RPMI8226 (cell line): ENCODE results near the gene SEC14L1.

Experiments used
- DNase-seq: peaks from one replicate; pipeline ENCODE4 v3.0.0-alpha.2; 2015

SEC14L1 gene

DNA sequence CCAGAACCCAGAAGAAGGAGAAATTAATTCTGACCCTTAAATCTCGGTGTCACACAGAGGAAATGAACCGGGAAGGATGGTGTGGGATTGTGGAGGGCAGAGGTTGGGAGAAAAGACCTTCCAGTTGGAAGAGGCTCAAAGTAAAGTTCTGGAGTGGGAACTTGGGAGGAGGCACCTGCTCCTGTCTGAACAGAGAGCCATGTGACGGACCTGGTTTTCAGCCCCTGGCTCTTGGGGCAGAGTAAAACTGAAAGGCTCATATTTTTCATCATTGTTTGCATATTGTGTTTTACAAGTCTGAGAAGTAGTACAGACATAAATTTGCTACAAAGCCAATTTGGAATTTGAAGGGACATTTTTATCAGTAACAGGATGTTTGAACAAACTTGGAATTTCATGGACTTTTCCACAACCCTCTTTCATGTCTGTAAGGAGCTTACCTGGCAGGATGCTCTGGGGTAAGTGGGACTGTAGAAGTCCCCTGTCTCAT is 24.4 kb upstream of the SEC14L1 start:
- DNase-seq: no peak

DNA sequence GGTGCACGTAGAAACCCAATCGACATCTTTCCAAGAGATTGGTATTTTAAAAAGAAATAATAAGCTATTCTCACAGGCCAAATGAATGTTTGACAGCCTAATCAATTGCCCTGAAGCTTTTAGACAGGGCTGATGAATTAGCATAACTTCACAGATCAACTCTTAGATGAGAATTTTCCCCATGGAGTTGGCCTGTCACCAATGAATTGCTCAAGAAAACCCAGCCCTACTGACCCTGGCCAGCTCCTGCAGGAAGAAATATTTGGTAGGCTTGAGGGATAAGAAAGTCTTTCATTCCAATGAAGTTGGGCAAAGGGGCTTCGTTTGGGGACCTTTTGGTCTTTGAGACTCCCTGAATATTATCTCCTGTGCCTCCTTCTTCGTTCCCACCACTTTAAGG is 23.4 kb upstream of the SEC14L1 start:
- DNase-seq: no peak

DNA sequence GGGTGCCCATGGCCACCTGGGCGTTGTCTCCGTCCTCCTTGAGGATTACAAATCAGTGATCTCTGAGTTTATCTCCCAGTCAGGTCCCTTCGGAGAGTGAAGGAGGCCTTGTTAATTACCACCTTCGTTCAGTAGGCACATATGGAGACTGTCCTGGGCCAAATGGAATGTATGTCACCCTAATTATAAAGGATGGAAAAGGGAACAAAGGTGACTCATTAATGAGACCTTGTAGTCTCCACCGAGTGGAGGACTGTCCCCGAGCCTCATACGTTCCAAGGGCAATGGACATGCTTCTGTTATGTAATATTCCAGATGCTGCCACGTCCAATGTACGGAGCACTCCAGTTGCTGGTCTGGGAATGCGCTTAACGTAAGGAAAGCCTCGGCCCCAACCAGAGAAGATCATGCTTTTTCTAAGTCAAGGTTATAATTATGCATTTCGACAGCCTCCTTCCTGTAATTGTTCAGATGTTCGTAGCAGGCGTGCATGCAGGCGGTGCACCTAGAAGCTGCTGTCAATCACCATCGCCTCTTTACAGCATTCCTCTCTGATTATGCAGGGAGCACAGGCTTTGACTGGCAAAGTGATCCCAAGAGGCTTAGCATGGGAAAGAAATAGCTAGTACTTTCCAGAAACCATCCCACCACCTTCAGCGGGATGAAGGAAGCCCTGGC is 22.4 kb upstream of the SEC14L1 start:
- no peak for DNase-seq

DNA sequence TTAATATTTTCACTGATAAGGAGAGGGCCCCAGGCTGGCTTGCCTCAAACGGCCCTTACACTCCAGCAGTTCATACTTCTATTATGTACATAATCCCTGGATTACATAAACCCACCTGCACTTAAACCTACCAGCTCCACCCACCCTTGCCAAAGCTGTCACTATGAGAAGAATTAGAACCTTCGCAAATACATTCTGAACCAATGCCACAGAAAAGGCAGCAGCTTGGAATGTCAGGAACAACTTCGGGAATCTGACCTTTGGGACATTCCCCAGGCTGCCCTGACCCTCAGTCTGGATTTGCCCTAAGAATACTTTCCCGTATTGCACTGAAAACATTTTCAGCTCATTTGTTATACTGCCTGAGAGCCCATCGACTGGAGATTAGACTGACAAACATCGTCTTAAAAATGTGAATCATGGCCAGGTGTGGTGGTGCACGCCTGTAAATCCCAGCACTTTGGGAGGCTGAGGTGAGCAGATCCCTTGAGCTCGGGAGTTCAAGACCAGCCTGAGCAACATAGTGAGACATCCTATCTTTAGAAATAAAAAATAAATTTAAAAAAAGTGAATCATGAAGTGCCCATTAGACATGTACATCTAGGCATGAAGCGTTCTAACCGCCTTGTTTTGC is 21.0 kb upstream of the SEC14L1 start:
- DNase-seq: no peak

DNA sequence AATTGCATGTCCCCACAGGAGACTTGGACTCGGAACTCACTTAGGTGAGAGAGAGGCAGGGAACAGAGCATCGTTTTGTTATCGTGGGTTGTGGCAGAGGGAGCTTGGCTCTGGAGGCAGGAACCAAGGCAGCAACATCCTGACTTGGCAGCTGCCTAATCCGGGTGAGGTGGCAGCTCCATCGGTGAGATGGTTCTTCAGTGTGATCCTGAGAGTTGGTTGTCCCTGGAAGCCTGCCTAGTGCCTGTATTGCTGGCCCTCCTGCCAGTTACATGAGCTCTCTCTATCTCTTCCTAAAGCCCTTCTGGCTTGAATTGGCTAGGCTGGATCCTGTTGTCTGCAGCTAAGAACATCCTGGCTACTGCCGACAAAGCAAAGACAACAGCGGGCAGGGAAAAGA is 19.9 kb upstream of the SEC14L1 start:
- no peak for DNase-seq

DNA sequence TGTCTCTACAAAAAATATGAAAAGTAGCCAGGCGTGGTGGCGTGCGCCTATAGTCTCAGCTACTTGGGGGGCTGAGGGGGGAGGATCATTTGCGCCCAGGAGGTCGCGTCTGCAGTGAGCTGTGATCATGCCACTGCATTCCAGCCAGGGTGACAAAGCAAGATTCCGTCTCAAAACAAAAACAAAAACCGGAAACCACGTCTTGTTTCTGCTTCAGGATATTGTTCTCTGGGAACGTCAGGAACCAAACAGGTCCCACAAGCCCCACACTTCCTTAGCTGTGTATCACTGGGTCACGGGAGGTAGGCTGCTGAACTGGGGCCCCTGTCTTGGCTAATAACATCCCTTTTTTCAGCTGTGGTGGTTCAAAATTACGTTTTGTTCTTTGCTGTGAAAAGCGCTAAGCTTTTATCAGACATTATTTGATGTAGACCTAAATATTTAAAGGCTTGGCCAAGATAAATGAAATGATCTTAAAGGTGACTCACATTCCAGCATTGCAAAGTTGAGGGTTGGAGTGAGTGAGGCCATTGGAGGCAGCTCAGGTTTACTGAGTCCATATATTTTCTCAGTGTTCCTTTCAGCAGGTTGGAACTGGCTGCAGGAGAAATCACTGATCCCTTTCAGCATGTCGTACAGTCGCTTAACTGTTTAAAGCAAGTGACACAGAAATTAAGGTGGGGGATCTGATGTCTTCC is 16.4 kb upstream of the SEC14L1 start:
- DNase-seq: no peak

DNA sequence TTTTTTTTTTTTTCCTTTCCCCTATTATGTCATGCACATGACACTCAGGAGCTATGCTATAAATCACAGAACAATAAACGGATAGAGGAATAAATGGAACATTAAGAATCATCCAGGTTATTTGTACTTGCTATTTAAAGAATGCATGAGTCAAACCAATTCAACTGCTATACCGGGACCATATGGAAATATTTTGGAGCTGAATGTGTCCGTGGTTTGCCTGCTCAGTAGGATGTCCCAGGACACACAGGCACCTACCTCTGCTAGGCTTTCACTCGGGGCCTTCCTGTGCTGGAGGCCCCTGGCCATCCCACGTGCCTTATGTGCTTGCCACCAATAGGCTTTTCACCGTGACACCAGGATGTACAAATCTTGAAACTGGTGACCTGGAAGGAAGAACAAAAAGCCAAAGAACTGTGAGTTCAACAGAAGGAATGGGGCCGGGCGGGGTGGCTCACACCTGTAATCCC is 15.3 kb upstream of the SEC14L1 start:
- no peak for DNase-seq

DNA sequence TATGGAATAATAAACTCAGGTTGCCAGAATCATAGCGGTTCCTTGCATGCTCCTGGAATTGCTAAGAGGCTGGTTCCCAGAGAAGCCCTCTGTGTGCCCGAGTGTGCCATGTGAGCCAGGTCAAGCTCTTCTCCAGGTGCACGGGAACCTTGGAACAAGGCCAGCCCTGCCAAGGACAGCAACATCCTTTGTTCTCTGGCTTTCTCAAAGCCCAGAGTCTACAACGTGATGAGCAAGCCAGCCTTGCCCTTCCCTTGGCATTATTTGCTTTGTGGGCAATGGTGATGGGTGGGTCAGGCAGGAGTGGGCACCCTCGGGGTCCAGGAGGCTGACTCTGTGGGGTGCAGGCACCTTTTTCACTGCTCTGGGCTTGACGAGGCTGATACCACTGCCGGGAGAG is 14.2 kb upstream of the SEC14L1 start:
- DNase-seq: peak; percentile 74

DNA sequence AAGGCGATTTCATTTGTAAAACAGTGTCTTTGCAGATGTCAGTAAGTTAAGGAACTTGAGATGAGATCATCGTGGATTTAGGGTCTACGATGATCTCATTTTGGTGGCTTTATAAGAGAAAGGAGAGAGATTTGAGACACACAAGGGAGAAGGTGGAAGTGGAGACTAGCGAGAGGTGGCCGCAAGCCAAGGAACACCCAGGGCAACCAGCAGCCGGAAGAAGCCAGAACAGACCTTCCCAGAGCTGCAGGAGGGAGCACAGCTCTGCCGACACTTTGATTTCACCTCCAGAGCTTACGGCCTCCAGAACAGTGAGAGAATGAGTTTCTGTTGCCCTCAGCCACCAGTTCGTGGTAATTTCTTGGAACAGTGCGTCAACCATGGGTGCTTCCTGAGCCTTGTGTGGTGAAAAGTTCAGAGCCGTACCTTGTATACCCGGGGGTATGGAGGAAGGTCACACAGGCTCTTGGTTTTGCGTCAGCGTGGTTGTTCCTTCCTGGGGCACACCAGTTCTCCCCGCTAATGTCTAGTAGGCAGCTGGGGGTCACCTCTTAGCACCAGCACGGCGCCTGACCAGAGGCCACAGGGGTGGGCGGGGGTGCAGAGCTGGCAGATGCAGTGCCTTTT is 12.9 kb upstream of the SEC14L1 start:
- peak; percentile 88 for DNase-seq

DNA sequence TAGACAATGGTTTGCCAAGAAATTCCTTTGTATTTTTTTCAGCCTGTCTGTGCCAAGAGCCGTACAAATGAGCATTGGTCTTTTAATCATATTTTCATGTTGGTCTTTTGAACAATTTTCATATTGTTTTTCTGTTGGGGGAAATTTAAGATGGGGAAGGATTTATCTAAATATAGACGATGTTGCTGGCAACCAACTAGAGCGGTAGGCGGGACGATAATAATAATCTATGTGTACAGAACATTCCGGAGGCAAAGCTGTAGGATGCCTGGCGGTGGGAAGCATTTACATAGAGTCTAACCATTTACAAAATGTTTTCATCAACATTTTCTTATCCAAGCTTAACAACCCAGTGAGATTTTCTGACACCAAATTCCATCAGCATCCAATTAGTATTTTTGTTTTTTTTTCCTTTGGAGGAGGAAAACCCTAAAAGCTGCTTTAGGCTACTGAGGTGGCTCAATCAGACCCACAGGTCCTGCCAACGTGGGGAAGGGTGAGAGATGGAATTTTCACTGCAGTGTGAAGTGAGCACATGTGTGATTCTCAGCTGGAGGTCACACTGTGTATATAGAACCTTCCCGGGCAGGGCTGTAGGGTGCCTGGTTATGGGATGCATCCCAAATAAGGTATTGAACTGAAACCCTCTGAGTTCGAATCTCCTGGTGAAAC is 11.7 kb upstream of the SEC14L1 start:
- DNase-seq: no peak

DNA sequence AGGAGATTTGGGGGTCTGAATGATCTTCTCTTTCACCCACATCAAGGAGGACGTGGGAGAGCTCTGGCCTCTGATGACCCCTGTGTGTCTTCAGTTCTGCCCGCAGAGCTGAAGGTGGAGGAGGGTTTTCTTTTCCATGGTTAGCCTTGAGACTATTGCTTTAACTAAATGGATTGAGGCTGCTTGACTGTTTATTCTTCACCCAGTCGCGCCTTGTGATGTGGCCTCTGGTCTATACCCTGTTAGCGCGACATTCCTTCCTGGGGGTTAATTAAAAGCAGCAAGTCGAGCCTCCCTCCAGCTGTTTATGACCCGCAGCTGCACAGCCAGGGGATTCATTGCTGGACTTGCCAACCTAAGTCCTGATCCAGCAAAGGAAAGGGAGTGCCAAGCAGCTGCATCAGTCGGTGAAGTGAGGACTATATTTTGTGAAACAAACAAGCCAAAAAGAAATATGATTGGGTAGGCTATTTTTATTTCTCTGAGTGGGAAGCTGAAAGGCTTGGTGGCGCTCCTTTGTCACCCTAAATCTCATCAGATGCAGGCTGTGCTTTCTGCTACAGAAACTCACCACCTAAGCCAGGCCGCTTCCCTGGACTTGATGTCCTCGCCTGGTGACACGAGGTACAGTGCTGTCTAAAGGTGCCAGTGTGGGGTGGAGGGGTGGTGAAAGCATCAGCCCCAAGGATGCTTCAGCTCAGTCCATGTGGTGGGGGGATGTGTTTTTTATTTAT is 11.0 kb upstream of the SEC14L1 start:
- DNase-seq: no peak

DNA sequence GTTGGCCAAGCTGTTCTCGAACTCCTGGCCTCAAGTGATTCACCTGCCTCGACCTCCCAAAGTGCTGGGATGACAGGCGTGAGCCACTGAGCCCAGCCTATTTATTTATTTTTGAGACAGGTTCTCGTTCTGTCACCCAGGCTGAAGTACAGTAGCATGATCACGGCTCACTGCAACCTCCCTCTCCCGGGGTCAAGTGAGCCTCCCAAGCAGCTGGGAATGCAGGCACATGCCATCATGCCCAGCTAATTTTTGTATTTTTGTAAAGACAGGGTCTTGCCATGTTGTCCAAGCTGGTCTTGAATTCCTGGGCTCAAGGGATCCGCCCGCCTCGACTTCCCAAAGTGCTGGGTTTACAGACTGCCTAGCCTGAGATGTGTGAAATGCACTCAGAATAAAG is 10.2 kb upstream of the SEC14L1 start:
- DNase-seq: no peak

DNA sequence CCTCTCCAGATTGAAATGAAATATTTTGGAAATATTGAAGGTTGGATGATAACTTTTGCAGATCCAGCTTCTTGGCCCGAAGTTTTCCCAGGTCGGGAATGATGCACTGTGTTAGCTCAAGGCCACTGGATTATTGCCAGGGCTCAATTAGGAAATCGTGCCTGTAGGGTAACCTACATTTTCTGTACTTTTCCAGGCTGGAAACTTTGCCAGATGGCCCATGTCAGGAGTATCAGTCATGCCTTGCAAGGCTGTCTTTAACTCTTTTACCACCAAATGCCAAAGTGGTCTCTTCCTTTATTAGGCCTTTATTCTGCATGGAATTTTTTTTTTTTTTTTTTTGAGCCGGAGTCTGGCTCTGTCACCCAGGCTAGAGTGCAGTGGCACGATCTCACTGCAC is 8.9 kb upstream of the SEC14L1 start:
- DNase-seq: no peak

DNA sequence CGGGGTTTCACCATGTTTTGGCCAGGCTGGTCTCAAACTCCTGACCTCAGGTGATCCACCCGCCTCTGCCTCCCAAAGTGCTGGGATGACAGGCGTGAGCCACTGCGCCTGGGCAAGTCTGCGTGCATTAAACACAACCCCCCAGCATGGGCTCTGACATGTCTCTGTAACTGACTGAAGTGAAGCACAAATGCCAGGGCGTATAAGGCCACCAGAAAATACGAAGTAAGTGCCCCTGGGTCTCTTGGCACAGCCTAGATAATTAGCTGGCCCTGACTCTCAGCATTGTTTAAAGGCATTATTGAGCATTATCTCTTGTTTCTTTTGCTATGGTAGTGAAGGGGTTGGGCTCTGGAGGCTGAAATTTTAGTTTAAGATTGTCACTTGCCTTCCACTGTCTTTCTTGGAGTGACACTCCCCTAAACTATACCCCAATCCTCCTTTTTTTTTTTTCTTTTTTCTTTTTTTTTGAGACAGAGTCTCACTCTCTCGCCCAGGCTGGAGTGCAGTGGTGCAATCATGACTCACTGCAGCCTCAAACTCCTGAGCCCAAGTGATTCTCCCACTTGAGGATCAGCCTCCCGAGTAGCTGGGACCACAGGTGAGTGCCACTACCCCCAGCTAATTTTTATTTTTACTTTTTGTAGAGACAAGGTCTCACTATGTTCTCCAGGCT is 8.2 kb upstream of the SEC14L1 start:
- no peak for DNase-seq

DNA sequence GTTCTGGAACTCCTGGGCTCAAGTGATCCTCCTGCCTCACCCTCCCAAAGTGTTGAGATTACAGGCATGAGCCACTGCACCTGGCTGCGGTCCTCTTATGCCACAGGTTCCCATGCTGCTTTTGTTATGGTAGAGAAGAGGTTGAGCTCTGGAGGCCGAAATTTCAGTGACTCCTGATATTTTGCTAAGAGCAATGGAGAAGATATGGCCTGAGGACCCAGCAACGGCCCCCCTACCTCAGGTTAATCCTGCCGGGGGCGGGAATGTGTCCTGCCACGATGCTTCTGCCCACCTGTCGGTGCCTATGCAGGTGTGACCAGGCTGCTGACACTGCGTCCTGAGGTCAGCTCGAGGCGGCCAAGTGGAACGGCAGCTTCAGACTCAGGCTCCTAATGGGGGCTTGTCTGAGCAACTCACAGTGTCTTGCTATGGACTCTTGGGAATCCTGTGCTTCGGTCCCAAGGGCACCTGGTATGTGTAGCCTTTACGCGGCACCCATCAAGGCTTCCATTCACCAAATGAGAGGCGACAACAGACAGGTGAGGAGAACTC is 7.6 kb upstream of the SEC14L1 start:
- DNase-seq: no peak

DNA sequence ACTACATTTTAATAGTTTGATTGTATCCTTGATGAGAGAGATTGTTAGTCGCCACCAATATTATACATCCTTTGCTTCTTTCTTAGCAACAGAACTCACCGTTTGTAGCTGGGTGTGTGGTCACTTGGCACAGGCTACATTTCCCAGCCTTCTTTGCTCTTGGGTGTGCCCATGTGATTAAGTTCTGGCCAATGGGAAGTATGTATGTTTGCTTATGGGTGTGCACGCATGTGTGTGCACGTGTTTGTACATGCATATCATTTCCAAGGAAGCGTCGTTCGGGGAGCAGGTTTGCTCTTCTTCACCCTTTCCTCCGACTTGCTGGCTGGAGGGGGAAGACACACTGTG is 4.4 kb upstream of the SEC14L1 start:
- DNase-seq: no peak

DNA sequence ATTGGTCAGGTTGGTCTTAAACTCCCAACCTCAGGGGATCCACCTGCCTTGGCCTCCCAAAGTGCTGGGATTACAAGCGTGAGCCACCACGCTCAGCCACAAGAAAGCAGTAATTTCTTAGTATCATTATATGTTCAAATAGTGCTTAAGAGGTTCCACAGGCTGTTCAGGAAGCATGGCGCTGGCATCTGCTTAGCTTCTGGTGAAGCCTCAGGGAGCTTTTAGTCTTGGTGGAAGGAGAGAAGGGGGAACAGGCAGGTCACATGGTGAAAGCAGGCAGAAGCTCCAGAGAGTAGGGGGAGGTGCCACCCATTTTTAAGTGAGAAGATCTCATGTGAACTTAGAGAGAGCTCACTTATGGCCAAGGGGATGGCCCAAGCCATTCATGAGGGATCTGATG is 3.7 kb upstream of the SEC14L1 start:
- no peak for DNase-seq

DNA sequence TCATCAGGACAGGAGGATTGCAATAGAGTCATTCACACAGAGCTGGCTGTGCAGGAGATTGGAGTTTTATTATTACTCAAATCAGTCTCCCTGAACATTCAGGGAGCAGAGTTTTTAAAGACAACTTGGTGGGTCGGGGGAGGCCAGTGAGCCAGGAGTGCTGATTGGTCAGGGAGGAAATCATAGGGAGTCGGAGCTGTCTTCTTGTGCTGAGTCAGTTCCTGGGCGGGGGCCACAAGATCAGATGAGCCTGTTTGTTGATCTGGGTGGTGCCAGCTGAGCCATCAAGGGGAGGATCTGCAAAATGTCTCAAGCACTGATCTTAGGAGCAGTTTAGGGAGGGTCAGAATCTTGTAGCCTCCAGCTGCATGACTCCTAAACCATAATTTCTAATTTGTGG is 2.9 kb upstream of the SEC14L1 start:
- peak; percentile 58 for DNase-seq

DNA sequence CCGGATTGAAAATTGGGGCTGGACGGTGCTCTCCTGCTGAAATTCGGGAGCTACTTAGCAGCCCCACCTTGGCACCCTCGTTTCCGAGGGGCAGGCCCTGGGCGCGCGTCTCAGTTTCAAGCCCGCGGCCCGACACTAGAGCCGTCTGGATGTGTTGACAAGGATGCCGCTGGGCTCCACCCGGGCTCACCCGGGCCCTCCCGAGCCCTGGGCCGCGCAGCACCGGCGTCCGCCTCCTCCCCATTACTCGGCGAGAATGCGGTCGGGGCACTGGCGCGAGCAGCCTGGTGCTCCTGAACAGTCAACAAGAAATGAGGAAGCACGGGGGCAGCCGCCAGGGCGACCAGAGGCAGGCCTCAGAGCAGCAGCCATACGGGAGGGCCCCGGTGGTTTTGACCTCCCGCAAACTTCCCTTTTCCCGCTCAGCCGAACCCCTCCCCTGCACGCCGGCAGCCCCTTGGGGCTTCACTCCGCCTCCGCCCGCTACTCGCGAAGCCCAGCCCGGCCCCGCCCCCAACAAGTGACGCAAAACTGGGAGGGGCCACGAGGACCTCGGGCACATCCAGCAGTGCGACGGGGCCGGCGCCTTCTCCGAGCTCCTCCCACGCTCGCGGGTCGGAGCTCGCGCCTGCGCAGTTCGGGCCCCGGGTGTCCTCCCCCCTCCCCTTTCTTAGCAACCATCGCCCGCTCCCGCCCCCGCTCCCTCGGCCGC is 447 bp upstream of the SEC14L1 start:
- peak; percentile 99 for DNase-seq

DNA sequence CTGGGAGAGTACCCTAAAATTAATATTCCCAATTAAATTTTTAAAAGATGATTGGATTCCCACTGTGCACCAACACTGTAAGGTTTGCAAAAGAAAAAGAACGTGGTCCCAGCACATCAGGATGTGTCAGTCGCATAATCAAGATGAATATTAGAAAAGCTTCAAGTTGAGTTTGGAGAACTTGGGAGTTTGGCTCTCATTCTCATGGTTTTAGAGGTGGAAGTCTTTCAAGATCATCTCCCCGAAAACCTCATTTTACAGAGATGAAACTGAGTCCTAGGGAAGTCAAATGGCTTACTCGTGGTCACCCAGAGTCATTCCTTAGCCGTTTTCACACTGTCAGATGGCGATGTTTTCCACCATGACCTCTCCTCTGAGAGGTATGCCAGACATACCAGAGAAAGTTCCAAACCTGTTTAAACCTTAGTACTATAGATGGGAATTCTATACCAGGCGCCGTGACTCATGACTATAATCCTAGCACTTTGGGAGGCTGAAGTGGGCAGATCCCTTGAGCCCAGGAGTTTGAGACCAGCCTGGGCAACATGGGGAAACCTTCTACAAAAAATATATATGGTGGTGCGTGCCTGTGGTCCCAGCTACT is 1.2 kb downstream of the SEC14L1 start:
- DNase-seq: no peak
